A549 (cell line): Measurements from ENCODE around the gene TXNDC17.

Experiments used
- CBX8 ChIP-seq: fragments of 200-600 bp; sonication (generic); IDR thresholded peaks from 2 replicates; pipeline ENCODE4 v1.6.1; 2016
- CHD4 ChIP-seq: fragments of 200-600 bp; sonication (generic); IDR thresholded peaks from 2 replicates; pipeline ENCODE4 v1.6.1; 2016; ENCODE audit warnings: antibody characterized with exemption, mild to moderate bottlenecking, borderline replicate concordance
- CTCF ChIP-seq: fragments of >200 bp; sonication (Bioruptor Twin); formaldehyde crosslinking; IDR thresholded peaks from 3 replicates; pipeline ENCODE4 v1.5.1; 2016
- EP300 ChIP-seq, 2 experiments: fragments of >200 bp; sonication (Bioruptor Twin); formaldehyde crosslinking; IDR thresholded peaks; 2 replicates in 1 of 2; 3 replicates in 1 of 2; pipeline ENCODE4 v1.6.1; 2016 to 2017
- MAX ChIP-seq: IDR thresholded peaks from 2 replicates; pipeline ENCODE4 v1.6.1; 2012
- POLR2A ChIP-seq: IDR thresholded peaks from 2 replicates; pipeline ENCODE4 v1.6.1; 2012; ENCODE audit warnings: mild to moderate bottlenecking, low read length
- RAD21 ChIP-seq, 2 experiments: fragments of >200 bp in 1 of 2; sonication (Bioruptor Twin) in 1 of 2; formaldehyde crosslinking in 1 of 2; IDR thresholded peaks in 1 of 2; conservative IDR thresholded peaks in 1 of 2; 2 replicates in 1 of 2; 3 replicates in 1 of 2; pipeline ENCODE4 v1.6.1; 2012 to 2018; ENCODE audit warnings: inconsistent platforms in 1 of 2
- RCOR1 ChIP-seq: fragments of 150-350 bp; IDR thresholded peaks from 2 replicates; pipeline ENCODE4 v1.6.1; 2014; ENCODE audit warnings: antibody characterized with exemption, low read length, low read depth
- REST ChIP-seq: fragments of 200-600 bp; sonication (generic); IDR thresholded peaks from 2 replicates; pipeline ENCODE4 v1.6.1; 2016; ENCODE audit warnings: antibody characterized with exemption, mild to moderate bottlenecking, moderate library complexity
- USF2 ChIP-seq: fragments of 450-650 bp; IDR thresholded peaks from 2 replicates; pipeline ENCODE4 v1.6.1; 2014; ENCODE audit warnings: antibody characterized with exemption
- ZFP36 ChIP-seq: fragments of 450-650 bp; IDR thresholded peaks from 2 replicates; pipeline ENCODE4 v1.6.1; 2014; ENCODE audit warnings: borderline replicate concordance; ENCODE audit not compliant: partially characterized antibody

GRCh38 chr17:6657633-6658287 lies 16.9 kb downstream of the TXNDC17 start:
- TF ChIP-seq EP300 (IDR thresholded peaks at IDR 0.05) (no peak), RAD21 (conservative IDR thresholded peaks at IDR 0.05 in 1 of 2, IDR thresholded peaks at IDR 0.05 in 1 of 2) (no peak), CTCF (no peak), REST (no peak), POLR2A (no peak), MAX (no peak), CHD4 (no peak), USF2 (no peak), CBX8 (no peak), ZFP36 (no peak), RCOR1 (no peak)
